Heart right ventricle (tissue), 16 donors: ENCODE measurements around the gene SMIM12. TPM values are rescaled to one million over a fixed set of nuclear protein-coding genes. Genes with fewer than 3 reads are reported as not detected.
A peak's percentile ranks its signal among the peaks of the same experiment; 100 is the strongest.

Experiments used
- ATAC-seq, 8 donors: fragments of 200-7000 bp; cut with Tn5 transposase; one replicate each; pipeline ENCODE4 v1.9.1; 2020; ENCODE audit warnings: mild to moderate bottlenecking in 8 of 8, moderate library complexity in 8 of 8, moderate number of reproducible peaks in 1 of 8
- DNase-seq, 2 donors: peaks; one replicate each; pipeline ENCODE4 v3.0.0-alpha.2; 2020
- H3K27ac ChIP-seq, 10 donors: fragments of 200-600 bp; sonication (generic) in 2 of 10; one replicate each; pipeline versions ENCODE4 v1.5.0 to v1.8.0; 2020 to 2022; ENCODE audit warnings: mild to moderate bottlenecking in 3 of 10
- H3K27me3 ChIP-seq, 7 donors: fragments of 200-600 bp; one replicate each; pipeline ENCODE4 v1.8.0; 2021 to 2022; ENCODE audit warnings: mild to moderate bottlenecking in 2 of 7
- H3K36me3 ChIP-seq, 9 donors: fragments of 200-600 bp; sonication (generic) in 1 of 9; one replicate each; pipeline versions ENCODE4 v1.5.0 to v1.8.0; 2020 to 2022; ENCODE audit warnings: mild to moderate bottlenecking in 2 of 9
- H3K4me1 ChIP-seq, 9 donors: fragments of 200-600 bp; sonication (generic) in 1 of 9; one replicate each; pipeline versions ENCODE4 v1.5.0 to v1.8.0; 2020 to 2022; ENCODE audit warnings: mild to moderate bottlenecking in 4 of 9
- H3K4me3 ChIP-seq, 10 donors: fragments of 200-600 bp; sonication (generic) in 2 of 10; one replicate each; pipeline versions ENCODE4 v1.5.0 to v1.8.0; 2020 to 2022; ENCODE audit warnings: mild to moderate bottlenecking in 7 of 10, moderate library complexity in 2 of 10
- H3K9me3 ChIP-seq, 11 donors: fragments of 200-600 bp in 10 of 11; sonication (generic) in 2 of 11; one replicate each; pipeline versions ENCODE4 v1.5.0 to v1.8.0; 2013 to 2022; ENCODE audit warnings: mild to moderate bottlenecking in 2 of 11, control low read depth in 1 of 11, moderate library complexity in 1 of 11
- CTCF ChIP-seq, 9 donors: fragments of 200-600 bp; sonication (generic) in 2 of 9; IDR thresholded peaks; one replicate each; pipeline versions ENCODE4 v1.5.0 to v1.8.0; 2021 to 2022; ENCODE audit warnings: antibody characterized with exemption in 9 of 9, mild to moderate bottlenecking in 5 of 9, moderate library complexity in 1 of 9
- WGBS, 2 donors: extraction: QIAGEN DNeasy Blood & Tissue Kit; methylation state at CpG; one replicate each; pipeline ENCODE4 v1.1.7; 2013; ENCODE audit warnings: inconsistent platforms in 1 of 2; 5-methylcytosine and 5-hydroxymethylcytosine counted together
- intact Hi-C, 10 donors: fragments of 100-400 bp; cut with DNase I; formaldehyde crosslinking; loops; one replicate each; pipeline versions ENCODE4 v1.11.1 to v1.14.2; 2022
- polyA plus RNA-seq, 2 donors: library from polyadenylated mRNA; stranded (reverse); fragments of 200-250 nt; gene quantifications; one replicate each; pipeline ENCODE4 v1.2.3, GENCODE V29; 2013
- total RNA-seq, 10 donors: library from RNA; stranded (reverse); fragmentation: NEBNext Ultra II Directional in 3 of 10; extraction: Animal tissue kit (Norgen Biotek cat#: 25700) in 3 of 10; gene quantifications; one replicate each; pipeline versions ENCODE4 v1.2.1 to v1.2.4, GENCODE V29; 2021 to 2023
- donor health status: Arrhythmogenic right ventricular cardiomyopathy.
- donor health status: ischemic (EF 13 %, LVEDD 7.1; RV severe dilation, severe dysfunction).
- donor health status: healthy with polysubstance abuse.
- donor health status: DM: no; HTN: yes; CAD: no.
- donor health status: DM: no; HTN: no; CAD: no.
- donor health status: ischemic (EF 25% LVEDD 6.9; RV normal size, moderate dysfunction).
- donor health status: ischemic (EF 25% LVEDD 5.7; RV mildly dilated, moderate dysfunction).
- donor health status: healthy.
- donor health status: DM: yes; HTN: yes; CAD: no.
- donor health status: Ischemic cardiomyopathy.
- donor health status: ischemic (EF 35%, LVEDD 5.7; RV mildly dilated, moderate dysfunction).
- donor health status: nonischemic (EF 11% LVEDD 7.7; RV severe dilation, severe dysfunction).
- donor health status: DM: yes; HTN: yes; CAD: no.
- donor health status: PGD.
- donor health status: ischemic (EF 29% LVEDD 5.4; RV normal size, mild dysfunction).
- donor health status: nonischemic (EF 23%, LVEDD 6.1; RV moderate dilation, normal function).

Gene SMIM12
- total and polyA plus RNA-seq, 12 donors: 9.7 to 78.1 (median 43.7) TPM

DNA sequence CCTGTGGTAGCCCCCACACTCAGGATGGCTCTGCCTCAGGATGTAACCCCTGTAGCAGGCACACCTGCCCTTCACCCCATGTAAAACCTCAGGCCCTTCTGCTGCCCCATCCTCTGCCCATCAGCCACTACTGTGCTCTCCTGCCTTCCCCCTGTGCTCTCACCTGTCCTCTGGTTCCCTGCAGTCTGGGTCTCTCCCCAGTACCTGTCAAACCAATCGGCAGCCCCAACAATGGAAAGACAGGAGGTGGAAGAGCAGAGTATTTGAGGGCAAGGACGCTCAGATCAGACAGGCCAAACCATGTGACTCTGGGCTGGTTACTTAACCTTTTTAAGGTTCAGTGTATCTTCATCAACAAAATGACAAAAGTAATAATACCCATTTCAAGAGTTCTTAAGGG, 30.9 kb downstream of the SMIM12 start:
- Histone ChIP-seq H3K9me3 (peaks cover 0 to 7% (median 0%) of the 10 kb centered on the region in 11 donors), H3K36me3 (peaks cover 0 to 9% (median 0%) of the 10 kb centered on the region in 9 donors), H3K4me3 (no peak overlapping the region), H3K4me1 (peaks cover 0 to 76% (median 15%) of the 10 kb centered on the region in 9 donors), H3K27me3 (no peaks in the 10 kb centered on the region), H3K27ac (peak overlapping the region in 2 of 10 donors; percentile 3 to 41)
- ATAC-seq: no peak
- no peak for TF ChIP-seq CTCF (IDR thresholded peaks at IDR 0.05)
- DNase-seq: no peak
- intact Hi-C loops: no loop called here
- 84% methylated on average over 2 of the region's 2 CpGs for WGBS, 2 donors

DNA sequence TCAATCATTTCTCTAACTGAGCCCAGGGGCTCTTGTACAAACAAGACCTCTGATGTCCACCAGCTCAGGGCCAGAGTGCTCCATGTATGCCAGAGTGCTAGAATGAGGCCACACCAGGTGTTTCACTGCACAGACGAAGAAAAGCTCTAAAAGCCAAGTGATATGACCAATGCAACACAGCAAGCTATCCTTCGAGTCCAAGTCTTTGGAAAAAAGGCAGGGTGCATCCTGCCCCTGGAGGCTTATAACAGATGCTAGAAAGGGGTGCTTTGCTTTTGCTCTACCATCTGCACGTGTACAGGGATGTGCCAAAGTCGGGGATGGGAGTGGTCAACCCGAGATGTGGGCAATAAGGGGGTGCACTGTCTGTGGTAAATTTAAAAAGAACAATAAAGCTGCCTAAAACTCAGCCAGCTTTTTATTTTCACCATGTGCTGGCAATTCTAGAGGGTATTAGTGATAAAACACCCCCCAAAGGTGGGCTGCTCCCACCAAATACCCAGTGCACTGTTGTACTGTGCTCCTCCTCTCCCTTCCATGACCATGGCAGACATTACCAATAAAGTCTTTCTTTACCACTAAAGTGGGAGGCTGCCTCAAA, 32.1 kb downstream of the SMIM12 start:
- DNase-seq (no peak), ATAC-seq (no peak)
- Histone ChIP-seq H3K4me3 (no peak overlapping the region), H3K27ac (peak overlapping the region in 2 of 10 donors; percentile 3 to 41), H3K4me1 (peaks cover 0 to 68% (median 15%) of the 10 kb centered on the region in 9 donors), H3K9me3 (peaks cover 0 to 8% (median 0%) of the 10 kb centered on the region in 11 donors), H3K36me3 (peaks cover 0 to 9% (median 0%) of the 10 kb centered on the region in 9 donors), H3K27me3 (no peaks in the 10 kb centered on the region)
- TF ChIP-seq CTCF (IDR thresholded peaks at IDR 0.05): no peak
- intact Hi-C loops: no loop called here
- 85% methylated on average over 5 of the region's 5 CpGs for WGBS, 2 donors

DNA sequence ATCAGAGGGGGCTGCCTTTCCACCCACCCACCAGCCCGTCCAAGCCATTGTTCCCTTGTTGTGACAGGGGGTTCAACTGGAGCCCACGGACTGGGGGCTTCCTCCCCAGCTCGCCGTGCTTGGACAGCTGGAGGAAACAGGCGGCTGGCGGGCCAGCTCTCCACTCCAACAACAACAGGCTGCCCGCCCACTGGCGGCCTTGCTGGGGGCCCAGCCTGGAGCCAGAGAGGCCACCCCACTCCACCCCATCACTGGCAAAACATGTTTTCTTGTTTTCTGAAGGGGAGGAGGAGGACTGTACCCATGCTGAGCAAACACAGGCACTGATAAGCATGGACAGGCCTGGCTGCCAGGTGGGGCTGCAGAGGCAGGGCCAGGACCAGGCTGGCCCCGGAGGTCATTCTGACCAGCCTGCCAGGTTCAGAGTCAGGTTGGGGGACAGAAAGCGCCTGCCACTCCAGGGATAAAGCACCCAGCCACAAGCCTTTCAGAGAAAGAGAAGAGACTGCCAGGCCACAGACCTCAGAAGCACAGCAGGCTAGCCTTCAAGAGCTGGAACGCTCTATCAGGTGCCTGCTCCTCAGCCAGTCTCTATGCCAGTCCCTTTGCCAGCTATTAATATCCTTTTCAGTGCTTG, 34.0 kb downstream of the SMIM12 start:
- Histone ChIP-seq H3K4me3 (no peak overlapping the region), H3K9me3 (peaks cover 0 to 10% (median 0%) of the 10 kb centered on the region in 11 donors), H3K4me1 (peaks cover 0 to 67% (median 18%) of the 10 kb centered on the region in 9 donors), H3K36me3 (peaks cover 0 to 6% (median 0%) of the 10 kb centered on the region in 9 donors), H3K27me3 (no peaks in the 10 kb centered on the region), H3K27ac (peak overlapping the region in 9 of 10 donors; percentile 36 to 75 (median 59))
- DNase-seq (peak in 1 of 2 donors; percentile 24), ATAC-seq (peak; percentile 28 to 93 (median 82))
- peak in 1 of 9 donors; percentile 10 for TF ChIP-seq CTCF (IDR thresholded peaks at IDR 0.05)
- WGBS, 2 donors: 58 to 61% methylated on average over 7 to 11 of the region's 11 CpGs
- intact Hi-C loops: no loop called here

- peaks cover 0 to 6% (median 0%) of the 10 kb centered on the region in 9 donors for H3K36me3 ChIP-seq
- H3K27ac ChIP-seq: peak overlapping the region in 9 of 10 donors; percentile 36 to 75 (median 59)
- peaks cover 0 to 66% (median 18%) of the 10 kb centered on the region in 9 donors for H3K4me1 ChIP-seq
- DNase-seq (no peak), ATAC-seq (peak in 5 of 8 donors; percentile 12 to 40 (median 24))
- no peak for TF ChIP-seq CTCF (IDR thresholded peaks at IDR 0.05)
- no peaks in the 10 kb centered on the region for H3K27me3 ChIP-seq
- intact Hi-C loops: no loop called here
- H3K9me3 ChIP-seq: peaks cover 0 to 16% (median 0%) of the 10 kb centered on the region in 11 donors
- 90% methylated on average over 3 of the region's 3 CpGs for WGBS, 2 donors
- no peak overlapping the region for H3K4me3 ChIP-seq
Observed at GRCh38 chr1:34824817-34825454, 34.6 kb downstream of the SMIM12 start.
